Colonic mucosa (tissue), 4 donors: ENCODE results near the gene LRRC63. TPM values are rescaled to one million over a fixed set of nuclear protein-coding genes. Genes with fewer than 3 reads are reported as not detected.

Experiments
- DNase-seq: peaks from one replicate; pipeline ENCODE4 v3.0.0-alpha.2; 2020
- H3K27ac ChIP-seq: fragments of 200-600 bp; one replicate; pipeline ENCODE4 v1.8.0; 2021
- H3K27me3 ChIP-seq: fragments of 200-600 bp; one replicate; pipeline ENCODE4 v1.8.0; 2021
- H3K36me3 ChIP-seq: fragments of 200-600 bp; one replicate; pipeline ENCODE4 v1.8.0; 2021
- H3K4me1 ChIP-seq: fragments of 200-600 bp; one replicate; pipeline ENCODE4 v1.8.0; 2021; ENCODE audit warnings: mild to moderate bottlenecking
- H3K4me3 ChIP-seq: fragments of 200-600 bp; one replicate; pipeline ENCODE4 v1.8.0; 2021
- H3K9ac ChIP-seq, 2 donors: one replicate each; pipeline ENCODE4 v1.7.0; 2013; ENCODE audit warnings: control low read depth in 2 of 2, low read depth in 2 of 2, low read length in 2 of 2
- H3K9me3 ChIP-seq: fragments of 200-600 bp; one replicate; pipeline ENCODE4 v1.8.0; 2021
- CTCF ChIP-seq: fragments of 200-600 bp; IDR thresholded peaks from one replicate; pipeline ENCODE4 v1.8.0; 2022; ENCODE audit warnings: antibody characterized with exemption, mild to moderate bottlenecking
- intact Hi-C: fragments of 100-400 bp; cut with DNase I; formaldehyde crosslinking; loops from one replicate; pipeline ENCODE4 v1.14.1; 2022
- total RNA-seq, 2 donors: library from RNA; stranded (reverse); fragmentation: NEBNext Ultra II Directional in 1 of 2; extraction: Animal tissue kit (Norgen Biotek cat#: 25700) in 1 of 2; gene quantifications; one replicate each; pipeline ENCODE4 v1.2.1, GENCODE V29; 2021
- donor health status: healthy.
- donor health status: DM: no; HTN: no; CAD: no.
- donor health status: DM: no; HTN: no; CAD: no.

The LRRC63 gene
- total RNA-seq, 2 donors from 2014 or later, result not detected

GRCh38 chr13:46170687-46171086, 41.0 kb upstream of the LRRC63 start:
- TF ChIP-seq CTCF, result no peak
- Histone ChIP-seq H3K36me3 (no peaks in the 10 kb centered on the region), H3K4me3 (no peak overlapping the region), H3K27ac (no peak overlapping the region), H3K9ac (no peak overlapping the region), H3K27me3 (no peaks in the 10 kb centered on the region), H3K9me3 (no peaks in the 10 kb centered on the region), H3K4me1 (no peaks in the 10 kb centered on the region)
- intact Hi-C loops, result no loop called here
- DNase-seq, result no peak

GRCh38 chr13:46171217-46171616, 40.5 kb upstream of the LRRC63 start:
- no peak for TF ChIP-seq CTCF
- H3K9ac ChIP-seq, result no peak overlapping the region
- H3K4me3 ChIP-seq, result no peak overlapping the region
- no peaks in the 10 kb centered on the region for H3K27me3 ChIP-seq
- H3K4me1 ChIP-seq, result no peaks in the 10 kb centered on the region
- no peaks in the 10 kb centered on the region for H3K9me3 ChIP-seq
- intact Hi-C loops, result no loop called here
- peak overlapping the region; percentile 38 for H3K27ac ChIP-seq
- no peak for DNase-seq
- no peaks in the 10 kb centered on the region for H3K36me3 ChIP-seq

- Histone ChIP-seq H3K9ac (no peak overlapping the region), H3K27ac (peak overlapping the region; percentile 38), H3K4me1 (no peaks in the 10 kb centered on the region), H3K36me3 (no peaks in the 10 kb centered on the region), H3K9me3 (no peaks in the 10 kb centered on the region), H3K4me3 (no peak overlapping the region), H3K27me3 (no peaks in the 10 kb centered on the region)
- intact Hi-C loops, result no loop called here
- no peak for DNase-seq
- no peak for TF ChIP-seq CTCF
Measured at GRCh38 chr13:46171739-46172138, 40.0 kb upstream of the LRRC63 start.

GRCh38 chr13:46172531-46172991, 39.2 kb upstream of the LRRC63 start:
- Histone ChIP-seq H3K36me3 (no peaks in the 10 kb centered on the region), H3K27ac (peak overlapping the region; percentile 38), H3K4me3 (no peak overlapping the region), H3K9me3 (no peaks in the 10 kb centered on the region), H3K27me3 (no peaks in the 10 kb centered on the region), H3K4me1 (no peaks in the 10 kb centered on the region), H3K9ac (no peak overlapping the region)
- no peak for DNase-seq
- TF ChIP-seq CTCF, result no peak
- intact Hi-C loops, result no loop called here

- no peak overlapping the region for H3K4me3 ChIP-seq
- H3K9ac ChIP-seq, result no peak overlapping the region
- no peaks in the 10 kb centered on the region for H3K4me1 ChIP-seq
- H3K36me3 ChIP-seq, result no peaks in the 10 kb centered on the region
- DNase-seq, result no peak
- TF ChIP-seq CTCF, result no peak
- H3K9me3 ChIP-seq, result no peaks in the 10 kb centered on the region
- intact Hi-C loops, result no loop called here
- no peaks in the 10 kb centered on the region for H3K27me3 ChIP-seq
- H3K27ac ChIP-seq, result peak overlapping the region; percentile 38
Measured at GRCh38 chr13:46173656-46174055, 38.1 kb upstream of the LRRC63 start.

GRCh38 chr13:46176756-46177155, 35.0 kb upstream of the LRRC63 start:
- peak overlapping the region; percentile 46 for H3K27ac ChIP-seq
- intact Hi-C loops, result no loop called here
- no peaks in the 10 kb centered on the region for H3K9me3 ChIP-seq
- no peaks in the 10 kb centered on the region for H3K4me1 ChIP-seq
- H3K9ac ChIP-seq, result no peak overlapping the region
- H3K4me3 ChIP-seq, result no peak overlapping the region
- H3K36me3 ChIP-seq, result no peaks in the 10 kb centered on the region
- no peaks in the 10 kb centered on the region for H3K27me3 ChIP-seq
- no peak for TF ChIP-seq CTCF
- DNase-seq, result no peak
